ENCODE measurements around the gene SLC25A18.
"Not testable (repeated sequence)": the region's sequence is repeated elsewhere in the genome, so short reads cannot be mapped to it uniquely, and the experiment has no call there.

Gene SLC25A18

GRCh38 chr22:17612057-17612456 lies 48.8 kb downstream of the SLC25A18 start:
- DNase-seq = no peak

- no peak for DNase-seq
These were observed 50.0 kb downstream of the SLC25A18 start for GRCh38 chr22:17613280-17613679.

- no peak for DNase-seq
These were observed 64.7 kb downstream of the SLC25A18 start for GRCh38 chr22:17627961-17628405.

GRCh38 chr22:17628406-17629172 lies 65.3 kb downstream of the SLC25A18 start, which contains the start of gene ATP6V1E1:
Gene ATP6V1E1 (minus strand): TSS chr22:17628749. CDS start chr22:17628635, 114 bp downstream.
- DNase-seq = peak; percentile 90

GRCh38 chr22:17629173-17629489 lies 65.8 kb downstream of the SLC25A18 start:
- DNase-seq = no peak

- DNase-seq = no peak
These were observed 66.3 kb downstream of the SLC25A18 start for GRCh38 chr22:17629641-17630040.

GRCh38 chr22:17631076-17631565 lies 67.8 kb downstream of the SLC25A18 start:
- no peak for DNase-seq

GRCh38 chr22:17633217-17633997 lies 70.1 kb downstream of the SLC25A18 start:
- no peak for DNase-seq

- DNase-seq = no peak
These were observed 70.7 kb downstream of the SLC25A18 start for GRCh38 chr22:17633998-17634323.

GRCh38 chr22:17634696-17635095 lies 71.4 kb downstream of the SLC25A18 start:
- no peak for DNase-seq

- not testable (repeated sequence) for DNase-seq
These were observed 73.6 kb downstream of the SLC25A18 start for GRCh38 chr22:17636850-17637249.

- no peak for DNase-seq
These were observed 74.3 kb downstream of the SLC25A18 start for GRCh38 chr22:17637490-17638181.

- DNase-seq = peak; percentile 14
These were observed 74.8 kb downstream of the SLC25A18 start for GRCh38 chr22:17638182-17638431.

GRCh38 chr22:17638432-17639246 lies 75.3 kb downstream of the SLC25A18 start, which contains the start of gene BCL2L13:
Gene BCL2L13 (plus strand): TSS chr22:17638757. CDS start chr22:17655712, 16,955 bp downstream.
- peak; percentile 81 for DNase-seq

GRCh38 chr22:17639247-17639741 lies 76.0 kb downstream of the SLC25A18 start:
- DNase-seq = peak; percentile 2
